H1 (cell line): Measurements from ENCODE around the gene ST8SIA5. TPM values are rescaled to one million over a fixed set of nuclear protein-coding genes. Genes with fewer than 3 reads are reported as not detected.

ENCODE experiments used
- CTCF ChIA-PET: fragments of 300-600 bp; sonication (Branson Sonifier 250); formaldehyde crosslinking; loops from one replicate; lab custom pipeline; 2021; ENCODE audit not compliant: partially characterized antibody; lab: Charles Lee
- POLR2A ChIA-PET: fragments of 300-600 bp; sonication (Branson Sonifier 250); formaldehyde crosslinking; loops from one replicate; lab custom pipeline; 2021; ENCODE audit warnings: inconsistent platforms; ENCODE audit not compliant: partially characterized antibody; lab: Charles Lee
- DNase-seq, 2 experiments: peaks; one replicate each; pipeline versions ENCODE4 v3.0.0 to v3.0.0-alpha.2; 2010 to 2022; ENCODE audit warnings: low spot score in 2 of 2, low read depth in 1 of 2, mixed read lengths in 1 of 2
- FAIRE-seq: peaks from 2 replicates; lab custom pipeline; 2011; peaks lifted over from hg19 to GRCh38; lab: Jason Lieb, UNC
- H2AFZ ChIP-seq: 2 replicates; pipeline ENCODE4 v1.8.1; 2012; ENCODE audit warnings: low read length, inconsistent platforms
- H2AK5ac ChIP-seq: 2 replicates; pipeline ENCODE4 v1.6.1; 2013; ENCODE audit warnings: low read depth, low read length
- H2BK120ac ChIP-seq: replicated peaks from 2 replicates; pipeline ENCODE3; 2013; ENCODE audit warnings: low read depth, low read length, inconsistent platforms
- H2BK12ac ChIP-seq: 2 replicates; pipeline ENCODE4 v1.6.1; 2013; ENCODE audit warnings: low read depth, low read length
- H2BK15ac ChIP-seq: 2 replicates; pipeline ENCODE4 v1.6.1; 2013; ENCODE audit warnings: low read length
- H2BK20ac ChIP-seq: 2 replicates; pipeline ENCODE4 v1.6.1; 2013; ENCODE audit warnings: low read length
- H2BK5ac ChIP-seq: 2 replicates; pipeline ENCODE4 v1.6.1; 2013; ENCODE audit warnings: low read depth, low read length
- H3K14ac ChIP-seq: 2 replicates; pipeline ENCODE4 v1.6.1; 2013; ENCODE audit warnings: inconsistent platforms; ENCODE audit not compliant: insufficient read length
- H3K18ac ChIP-seq: 2 replicates; pipeline ENCODE4 v1.6.1; 2013; ENCODE audit warnings: low read length; ENCODE audit errors: extremely low read depth
- H3K23ac ChIP-seq: 2 replicates; pipeline ENCODE4 v1.6.1; 2013; ENCODE audit warnings: inconsistent platforms; ENCODE audit not compliant: insufficient read length
- H3K23me2 ChIP-seq: 2 replicates; pipeline ENCODE4 v1.6.1; 2013; ENCODE audit warnings: low read depth, low read length
- H3K27ac ChIP-seq: 2 replicates; pipeline ENCODE4 v1.6.1; 2011; ENCODE audit warnings: low read depth, low read length, inconsistent platforms
- H3K27me3 ChIP-seq, 4 experiments: replicated peaks in 1 of 4; 1 replicate in 1 of 4; 2 replicates in 3 of 4; pipeline versions ENCODE4 v1.6.1 to v1.8.1; 2011 to 2013; ENCODE audit warnings: low read length in 3 of 4, mild to moderate bottlenecking in 3 of 4, inconsistent platforms in 2 of 4, mixed read lengths in 2 of 4, moderate library complexity in 1 of 4; ENCODE audit not compliant: control insufficient read depth in 3 of 4, insufficient read depth in 3 of 4; ENCODE audit errors: extremely low read depth in 1 of 4
- H3K36me3 ChIP-seq, 4 experiments: 2 replicates each; pipeline versions ENCODE4 v1.6.1 to v1.8.1; 2011 to 2013; ENCODE audit warnings: mild to moderate bottlenecking in 4 of 4, low read length in 3 of 4, moderate library complexity in 2 of 4, control low read depth in 1 of 4, inconsistent platforms in 1 of 4; ENCODE audit not compliant: insufficient read depth in 4 of 4, control insufficient read depth in 2 of 4
- H3K4ac ChIP-seq: replicated peaks from 2 replicates; pipeline ENCODE3; 2013; ENCODE audit warnings: low read length, low read depth, mixed read lengths, inconsistent platforms; ENCODE audit not compliant: insufficient read length
- H3K4me1 ChIP-seq, 4 experiments: replicated peaks in 1 of 4; 1 replicate in 1 of 4; 2 replicates in 3 of 4; pipeline versions ENCODE4 v1.6.1 to v1.8.1; 2011 to 2013; ENCODE audit warnings: low read length in 3 of 4, inconsistent platforms in 2 of 4, mixed read lengths in 1 of 4; ENCODE audit not compliant: insufficient read depth in 4 of 4, control insufficient read depth in 3 of 4
- H3K4me2 ChIP-seq, 2 experiments: 2 replicates each; pipeline versions ENCODE4 v1.6.1 to v1.8.1; 2011 to 2013; ENCODE audit warnings: low read depth in 2 of 2, low read length in 2 of 2, control low read depth in 1 of 2, inconsistent platforms in 1 of 2, mild to moderate bottlenecking in 1 of 2; ENCODE audit not compliant: insufficient read depth in 1 of 2
- H3K4me3 ChIP-seq, 4 experiments: fragments of 200-600, 300-600 bp in 1 of 4; sonication (generic), shearing (Covaris generic), sonication (Bioruptor Twin) in 1 of 4; 2 replicates each; pipeline versions ENCODE4 v1.5.1 to v1.8.1; 2011 to 2016; ENCODE audit warnings: low read length in 4 of 4, low read depth in 3 of 4, control low read depth in 2 of 4, inconsistent platforms in 2 of 4, mild to moderate bottlenecking in 2 of 4, mixed read lengths in 1 of 4, moderate library complexity in 1 of 4; ENCODE audit not compliant: insufficient read depth in 2 of 4; ENCODE audit errors: extremely low read depth in 1 of 4
- H3K56ac ChIP-seq: replicated peaks from 2 replicates; pipeline ENCODE3; 2013; ENCODE audit warnings: low read depth, mild to moderate bottlenecking, mixed read lengths, low read length, inconsistent platforms; ENCODE audit not compliant: insufficient read length
- H3K79me1 ChIP-seq: 2 replicates; pipeline ENCODE4 v1.6.1; 2013; ENCODE audit warnings: low read depth, low read length, control low read depth
- H3K79me2 ChIP-seq, 2 experiments: 2 replicates each; pipeline versions ENCODE4 v1.6.1 to v1.8.1; 2012 to 2013; ENCODE audit warnings: low read length in 2 of 2, mild to moderate bottlenecking in 2 of 2, inconsistent platforms in 1 of 2; ENCODE audit not compliant: insufficient read depth in 2 of 2, control insufficient read depth in 1 of 2
- H3K9ac ChIP-seq, 4 experiments: replicated peaks in 1 of 4; 1 replicate in 1 of 4; 2 replicates in 3 of 4; pipeline versions ENCODE4 v1.6.1 to v1.8.1; 2011 to 2013; ENCODE audit warnings: low read depth in 3 of 4, low read length in 3 of 4, control low read depth in 2 of 4, mild to moderate bottlenecking in 2 of 4, moderate library complexity in 2 of 4, inconsistent platforms in 1 of 4; ENCODE audit errors: extremely low read depth in 1 of 4
- H3K9me3 ChIP-seq, 2 experiments: 2 replicates each; pipeline versions ENCODE4 v1.6.1 to v1.8.1; 2012 to 2013; ENCODE audit warnings: mild to moderate bottlenecking in 2 of 2, moderate library complexity in 2 of 2, control low read depth in 1 of 2, inconsistent platforms in 1 of 2, low read depth in 1 of 2, low read length in 1 of 2, mixed read lengths in 1 of 2; ENCODE audit not compliant: insufficient read depth in 2 of 2
- H4K20me1 ChIP-seq, 2 experiments: replicated peaks in 1 of 2; 2 replicates each; pipeline versions ENCODE3 to v1.8.1; 2011 to 2013; ENCODE audit warnings: inconsistent platforms in 2 of 2, low read length in 2 of 2, mild to moderate bottlenecking in 1 of 2; ENCODE audit not compliant: insufficient read depth in 2 of 2, control insufficient read depth in 1 of 2
- H4K5ac ChIP-seq: 2 replicates; pipeline ENCODE4 v1.6.1; 2013; ENCODE audit warnings: low read length, low read depth, mixed read lengths, inconsistent platforms; ENCODE audit not compliant: insufficient read length
- H4K8ac ChIP-seq: 2 replicates; pipeline ENCODE4 v1.8.0; 2013; ENCODE audit warnings: mild to moderate bottlenecking, moderate library complexity, low read length, inconsistent platforms; ENCODE audit not compliant: insufficient read depth; ENCODE audit errors: extremely low read depth
- H4K91ac ChIP-seq: replicated peaks from 2 replicates; pipeline ENCODE3; 2013; ENCODE audit warnings: low read length, mixed read lengths, inconsistent platforms; ENCODE audit not compliant: insufficient read length
- RAD21 ChIP-seq, 2 experiments: IDR thresholded peaks in 1 of 2; conservative IDR thresholded peaks in 1 of 2; 2 replicates each; pipeline ENCODE4 v1.6.1; 2011; ENCODE audit warnings: low read depth in 2 of 2, low read length in 2 of 2, improper control_type of control experiment in 1 of 2, inconsistent platforms in 1 of 2, mild to moderate bottlenecking in 1 of 2, moderate library complexity in 1 of 2
- SIX5 ChIP-seq: IDR thresholded peaks from 2 replicates; pipeline ENCODE4 v1.6.1; 2011; ENCODE audit warnings: mild to moderate bottlenecking, low read depth, low read length
- TAF7 ChIP-seq: optimal IDR thresholded peaks from 2 replicates; pipeline ENCODE3; 2011; ENCODE audit warnings: low read depth, mild to moderate bottlenecking, inconsistent platforms, low read length, moderate library complexity, borderline replicate concordance
- WGBS, 2 experiments: shearing (Covaris generic) in 1 of 2; methylation state at CpG; one replicate each; pipeline versions ENCODE4 v1.1.6 to v1.1.7; 2013 to 2015; ENCODE audit warnings: low lambda C conversion rate in 2 of 2, mixed read lengths in 2 of 2, inconsistent platforms in 1 of 2, low coverage in 1 of 2, missing lambda C conversion rate in 1 of 2; ENCODE audit not compliant: insufficient replicate concordance in 2 of 2, insufficient coverage in 1 of 2, insufficient read length in 1 of 2; ENCODE audit errors: extremely low coverage in 1 of 2, missing lambda C conversion rate in 1 of 2; 5-methylcytosine and 5-hydroxymethylcytosine counted together
- polyA plus RNA-seq, 7 experiments: library from polyadenylated mRNA; depleted of rRNA in 3 of 7; stranded (reverse) in 5 of 7; unstranded in 2 of 7; fragments of >200 nt in 5 of 7; fragments of 200-250 nt in 2 of 7; gene quantifications; 1 replicate in 5 of 7; 2 replicates in 1 of 7; 4 replicates in 1 of 7; pipeline versions ENCODE4 v1.2.1 to v1.2.3, GENCODE V29; 2011 to 2013; ENCODE audit warnings: missing spikeins in 2 of 7, mixed read lengths in 2 of 7
- total RNA-seq: library from RNA; stranded (reverse); fragmentation: NEBNext Ultra II Directional; extraction: Animal tissue kit (Norgen Biotek cat#: 25700); gene quantifications from 2 replicates; pipeline ENCODE4 v1.2.1, GENCODE V29; 2021
- TF ChIP-seq, protein P1 (sequence below): IDR thresholded peaks from 2 replicates; pipeline ENCODE4 v1.6.1; 2012; ENCODE audit warnings: low read length, inconsistent platforms
- TF ChIP-seq, protein P2 (sequence below): IDR thresholded peaks from 2 replicates; pipeline ENCODE4 v1.6.1; 2012; ENCODE audit warnings: inconsistent platforms

The ST8SIA5 gene
- total and polyA plus RNA-seq, 2 of the 8 experiments (the other 6 are each of a cell fraction or from before 2014, with no cell fraction given), result 2.4 to 6.3 TPM

DNA sequence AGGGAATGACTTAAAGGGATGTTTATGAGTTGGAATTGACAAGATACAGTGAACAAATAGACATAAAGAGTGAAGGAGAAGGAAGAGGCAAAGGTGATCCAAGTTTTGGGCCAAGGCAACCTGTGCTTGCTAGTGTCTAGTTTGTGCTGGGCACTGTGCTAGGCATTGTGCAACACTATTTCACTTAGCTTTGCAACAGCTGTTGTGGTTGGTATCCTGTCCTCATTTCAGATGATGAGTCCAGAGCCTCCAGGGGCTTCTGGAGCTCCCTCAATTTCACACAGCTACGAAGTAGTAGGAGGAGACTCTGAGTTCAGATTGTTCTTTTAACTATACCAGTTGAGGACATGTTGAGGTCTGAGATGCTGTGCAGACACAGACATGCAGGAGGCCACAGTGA is 81.7 kb downstream of the ST8SIA5 start:
- no peak for DNase-seq
- Histone ChIP-seq H4K8ac (no peak overlapping the region), H2BK120ac (no peak overlapping the region), H3K14ac (no peak overlapping the region), H2AK5ac (no peak overlapping the region), H3K4me2 (no peak overlapping the region), H2BK20ac (no peak overlapping the region), H3K56ac (no peak overlapping the region), H3K27ac (no peak overlapping the region), H3K4ac (no peak overlapping the region), H4K5ac (no peak overlapping the region), H3K79me1 (no peaks in the 10 kb centered on the region), H4K91ac (no peak overlapping the region), H2AFZ (no peak overlapping the region), H3K36me3 (no peaks in the 10 kb centered on the region), H2BK15ac (no peak overlapping the region), H3K79me2 (no peaks in the 10 kb centered on the region), H3K9ac (no peak overlapping the region), H3K4me1 (peaks cover 0 to 8% (median 2%) of the 10 kb centered on the region in 4 experiments; a peak in 4 of 7 replicates), H4K20me1 (no peaks in the 10 kb centered on the region), H3K23me2 (no peaks in the 10 kb centered on the region), H3K27me3 (no peaks in the 10 kb centered on the region), H3K23ac (no peak overlapping the region), H2BK12ac (no peak overlapping the region), H3K9me3 (no peaks in the 10 kb centered on the region), H2BK5ac (no peak overlapping the region), H3K18ac (no peak overlapping the region), H3K4me3 (no peak overlapping the region)
- no peak for FAIRE-seq
- POLR2A ChIA-PET, result no interaction called here
- CTCF ChIA-PET, result interaction anchor here (0.5 to 1.6 kb wide), 5 partner anchors 8 to 1511 kb away, joined by 3 to 4 read pairs (median 3); no protein-coding TSS in a partner anchor
- WGBS, 2 experiments, result 86% methylated on average over 1 of the region's 1 CpG; no CpG with 5 or more reads in 1 of the 2 experiments
- no peak for TF ChIP-seq SIX5
- no peak for TF ChIP-seq TAF7
- peak in 1 of 2 experiments; percentile 3; a peak in 1 of 4 replicates for TF ChIP-seq RAD21 (IDR thresholded peaks at IDR 0.05 in 1 of 2, conservative IDR thresholded peaks at IDR 0.05 in 1 of 2; ENCODE audit: low read depth in 2 of 2, low read length in 2 of 2)
- TF ChIP-seq, protein P1, sequence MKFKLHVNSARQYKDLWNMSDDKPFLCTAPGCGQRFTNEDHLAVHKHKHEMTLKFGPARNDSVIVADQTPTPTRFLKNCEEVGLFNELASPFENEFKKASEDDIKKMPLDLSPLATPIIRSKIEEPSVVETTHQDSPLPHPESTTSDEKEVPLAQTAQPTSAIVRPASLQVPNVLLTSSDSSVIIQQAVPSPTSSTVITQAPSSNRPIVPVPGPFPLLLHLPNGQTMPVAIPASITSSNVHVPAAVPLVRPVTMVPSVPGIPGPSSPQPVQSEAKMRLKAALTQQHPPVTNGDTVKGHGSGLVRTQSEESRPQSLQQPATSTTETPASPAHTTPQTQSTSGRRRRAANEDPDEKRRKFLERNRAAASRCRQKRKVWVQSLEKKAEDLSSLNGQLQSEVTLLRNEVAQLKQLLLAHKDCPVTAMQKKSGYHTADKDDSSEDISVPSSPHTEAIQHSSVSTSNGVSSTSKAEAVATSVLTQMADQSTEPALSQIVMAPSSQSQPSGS, result no peak
- TF ChIP-seq, protein P2, sequence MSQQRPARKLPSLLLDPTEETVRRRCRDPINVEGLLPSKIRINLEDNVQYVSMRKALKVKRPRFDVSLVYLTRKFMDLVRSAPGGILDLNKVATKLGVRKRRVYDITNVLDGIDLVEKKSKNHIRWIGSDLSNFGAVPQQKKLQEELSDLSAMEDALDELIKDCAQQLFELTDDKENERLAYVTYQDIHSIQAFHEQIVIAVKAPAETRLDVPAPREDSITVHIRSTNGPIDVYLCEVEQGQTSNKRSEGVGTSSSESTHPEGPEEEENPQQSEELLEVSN, result no peak
